HG03196 (cell line): ENCODE data around the gene MGAT4B.
"Not testable (repeated sequence)": the region's sequence is repeated elsewhere in the genome, so short reads cannot be mapped to it uniquely, and the experiment has no call there.

Experiments used
- ATAC-seq: cut with Tn5 transposase; IDR thresholded peaks from one replicate; pipeline ENCODE4 v1.9.1; 2021; ENCODE audit not compliant: unreplicated experiment

The MGAT4B gene

GRCh38 chr5:179795863-179796833, 10.5 kb downstream of the MGAT4B start:
- ATAC-seq: peak; percentile 67

- ATAC-seq: no peak
Measured at GRCh38 chr5:179795049-179795862, 11.4 kb downstream of the MGAT4B start.

- no peak for ATAC-seq
Measured at GRCh38 chr5:179794575-179794974, 12.1 kb downstream of the MGAT4B start.

GRCh38 chr5:179794171-179794570, 12.5 kb downstream of the MGAT4B start:
- no peak for ATAC-seq

GRCh38 chr5:179793468-179794139, 13.1 kb downstream of the MGAT4B start, which contains the start of gene LTC4S:
LTC4S (plus strand) TSS chr5:179793986; CDS start chr5:179794081, 95 bp downstream.
- no peak for ATAC-seq

- no peak for ATAC-seq
Measured at GRCh38 chr5:179792612-179793467, 13.8 kb downstream of the MGAT4B start.

- ATAC-seq: no peak
Measured at GRCh38 chr5:179791881-179792611, 14.6 kb downstream of the MGAT4B start.

- ATAC-seq: not testable (repeated sequence)
Measured at GRCh38 chr5:179789278-179789677, 17.4 kb downstream of the MGAT4B start.

- no peak for ATAC-seq
Measured at GRCh38 chr5:179788193-179788854, 18.3 kb downstream of the MGAT4B start.

GRCh38 chr5:179786861-179787260, 19.8 kb downstream of the MGAT4B start:
- ATAC-seq: no peak

- no peak for ATAC-seq
Measured at GRCh38 chr5:179783128-179783527, 23.5 kb downstream of the MGAT4B start.

GRCh38 chr5:179781846-179782245, 24.8 kb downstream of the MGAT4B start:
- no peak for ATAC-seq

GRCh38 chr5:179780362-179780761, 26.3 kb downstream of the MGAT4B start:
- no peak for ATAC-seq

- ATAC-seq: no peak
Measured at GRCh38 chr5:179779826-179780225, 26.8 kb downstream of the MGAT4B start.

GRCh38 chr5:179778591-179778990, 28.1 kb downstream of the MGAT4B start:
- no peak for ATAC-seq

- no peak for ATAC-seq
Measured at GRCh38 chr5:179777909-179778308, 28.8 kb downstream of the MGAT4B start.

- no peak for ATAC-seq
Measured at GRCh38 chr5:179777456-179777855, 29.2 kb downstream of the MGAT4B start.

GRCh38 chr5:179776411-179776938, 30.2 kb downstream of the MGAT4B start:
- no peak for ATAC-seq

- ATAC-seq: no peak
Measured at GRCh38 chr5:179774442-179774841, 32.2 kb downstream of the MGAT4B start.
